Stimulated activated naive CD8-positive, alpha-beta T cell treated with anti-CD3 and anti-CD28 coated beads, Interleukin-15, Interleukin-2, amounts not matched to agents 100 ng/mL and 50 ng/mL, for 24 hours (primary cell): Measurements from ENCODE around the gene PRAC2.

Source experiments
- H3K27ac Mint-ChIP-seq: one replicate; pipeline ENCODE4 v1.8.0; 2021; ENCODE audit warnings: mild to moderate bottlenecking, mixed read lengths
- H3K27me3 Mint-ChIP-seq: one replicate; pipeline ENCODE4 v1.8.0; 2021; ENCODE audit warnings: mixed read lengths
- H3K36me3 Mint-ChIP-seq: one replicate; pipeline ENCODE4 v1.8.0; 2021; ENCODE audit warnings: low read depth, mixed read lengths
- H3K4me1 Mint-ChIP-seq: one replicate; pipeline ENCODE4 v1.8.0; 2021; ENCODE audit warnings: low read depth, mixed read lengths
- H3K4me3 Mint-ChIP-seq: one replicate; pipeline ENCODE4 v1.8.0; 2021; ENCODE audit warnings: mild to moderate bottlenecking, mixed read lengths
- H3K9me3 Mint-ChIP-seq: one replicate; pipeline ENCODE4 v1.8.0; 2021; ENCODE audit warnings: mixed read lengths

Gene PRAC2

DNA sequence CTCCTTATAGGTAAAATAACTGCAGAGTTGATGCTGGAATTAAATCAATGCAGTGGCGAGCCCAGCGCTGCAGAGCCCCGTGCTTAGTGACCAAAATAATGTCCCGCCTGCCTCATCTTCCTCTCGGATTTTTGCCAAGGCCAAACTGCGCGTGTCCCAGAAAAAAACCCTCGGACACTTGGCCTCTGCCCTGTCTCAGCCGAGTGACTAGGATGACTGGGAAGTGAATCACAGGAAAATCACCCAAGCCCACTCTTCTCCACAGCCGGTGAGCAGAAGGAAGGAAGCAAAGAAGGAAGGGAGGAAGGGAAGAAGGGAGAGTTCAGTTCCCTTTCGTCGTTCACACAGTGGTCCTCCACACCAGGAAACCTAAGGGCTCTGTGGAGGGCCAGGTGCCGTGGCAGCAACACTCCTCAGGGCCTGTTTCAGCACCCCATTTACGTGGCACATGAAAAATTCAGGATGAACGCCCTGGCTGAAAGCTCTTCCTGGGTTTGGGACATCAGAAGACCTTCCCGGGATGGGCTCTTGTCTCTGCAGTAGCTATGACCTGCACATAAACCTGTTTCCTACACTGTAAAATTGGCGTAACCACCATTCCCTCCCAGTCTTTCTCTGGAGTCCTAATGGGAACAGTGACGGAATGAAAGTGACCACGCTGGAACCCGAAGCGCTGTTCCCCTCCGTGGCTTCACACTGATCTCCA is 31.0 kb downstream of the PRAC2 start:
- Mint-ChIP-seq H3K4me1 (peaks cover 3% of the 10 kb centered on the region), H3K27ac (no peak overlapping the region), H3K27me3 (peaks cover 84% of the 10 kb centered on the region), H3K4me3 (no peak overlapping the region), H3K9me3 (no peaks in the 10 kb centered on the region), H3K36me3 (no peaks in the 10 kb centered on the region)

- Mint-ChIP-seq H3K4me3 (no peak overlapping the region), H3K27me3 (peaks cover 84% of the 10 kb centered on the region), H3K27ac (no peak overlapping the region), H3K36me3 (no peaks in the 10 kb centered on the region), H3K4me1 (peaks cover 3% of the 10 kb centered on the region), H3K9me3 (no peaks in the 10 kb centered on the region)
Measured at GRCh38 chr17:48754500-48755261, 31.7 kb downstream of the PRAC2 start.

DNA sequence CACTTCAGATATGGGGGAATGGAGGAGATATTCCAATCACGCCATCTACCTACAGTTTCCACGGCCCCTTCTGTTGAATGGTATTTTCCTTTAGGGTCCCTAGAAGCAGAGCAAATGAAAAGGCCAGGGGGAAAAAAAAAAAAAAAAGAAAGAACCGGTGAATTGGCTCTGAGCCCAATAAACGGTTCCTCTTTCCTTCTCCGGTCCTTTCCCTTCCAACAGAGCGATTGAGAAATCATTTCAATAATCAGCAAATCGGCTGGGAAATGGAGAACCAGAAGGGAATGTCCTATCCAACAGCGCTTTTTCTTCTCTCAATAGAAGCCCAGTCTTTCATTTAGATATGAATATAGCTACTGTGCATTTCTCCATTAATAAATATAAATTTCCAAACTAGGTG is 32.4 kb downstream of the PRAC2 start:
- H3K36me3 Mint-ChIP-seq: no peaks in the 10 kb centered on the region
- peaks cover 3% of the 10 kb centered on the region for H3K4me1 Mint-ChIP-seq
- peaks cover 83% of the 10 kb centered on the region for H3K27me3 Mint-ChIP-seq
- H3K27ac Mint-ChIP-seq: no peak overlapping the region
- no peaks in the 10 kb centered on the region for H3K9me3 Mint-ChIP-seq
- H3K4me3 Mint-ChIP-seq: no peak overlapping the region

DNA sequence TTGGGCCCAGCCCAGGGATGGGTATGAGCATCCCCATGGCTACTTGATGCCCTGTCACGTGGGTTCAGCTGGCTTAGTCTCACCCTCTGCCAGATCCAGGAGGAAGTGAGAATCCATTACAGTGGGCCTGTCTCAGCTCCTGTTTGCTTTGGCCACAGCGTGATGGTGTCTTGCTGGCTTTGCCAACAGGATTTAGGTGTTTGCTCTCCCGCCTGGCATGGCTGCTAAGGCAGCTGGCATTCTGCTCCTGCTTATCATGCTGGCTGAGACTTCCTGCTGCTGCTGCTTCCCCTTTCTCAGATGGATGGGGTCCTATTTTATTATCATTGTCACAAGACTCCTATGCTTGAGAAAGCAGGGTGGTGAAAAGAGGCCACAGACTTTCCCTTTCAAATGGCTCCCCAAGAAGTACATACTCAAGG is 33.9 kb downstream of the PRAC2 start:
- H3K27me3 Mint-ChIP-seq: peaks cover 81% of the 10 kb centered on the region
- H3K36me3 Mint-ChIP-seq: no peaks in the 10 kb centered on the region
- no peak overlapping the region for H3K4me3 Mint-ChIP-seq
- H3K9me3 Mint-ChIP-seq: no peaks in the 10 kb centered on the region
- H3K4me1 Mint-ChIP-seq: peaks cover 3% of the 10 kb centered on the region
- peak overlapping the region; percentile 2 for H3K27ac Mint-ChIP-seq

DNA sequence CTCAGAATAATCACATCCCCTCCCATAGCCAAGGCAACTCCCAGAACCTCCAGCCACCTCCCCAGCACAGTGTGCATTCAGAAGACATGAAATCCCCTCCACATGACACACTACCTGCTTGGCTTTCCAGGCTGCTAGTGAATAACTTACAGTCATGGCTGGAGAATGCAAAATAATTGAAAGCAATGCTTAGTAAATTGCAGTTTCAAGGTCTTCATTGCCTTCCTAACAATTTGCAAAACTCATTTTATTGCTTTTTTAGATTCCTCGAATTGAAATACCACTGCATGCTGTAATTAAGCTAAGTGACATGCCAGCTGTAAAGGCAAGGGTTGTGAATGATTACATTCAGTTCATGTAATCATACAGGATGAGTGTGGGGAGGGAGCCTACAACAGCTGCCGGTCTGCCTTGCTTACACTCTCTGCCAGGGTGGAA is 34.6 kb downstream of the PRAC2 start:
- Mint-ChIP-seq H3K36me3 (no peaks in the 10 kb centered on the region), H3K4me3 (no peak overlapping the region), H3K27ac (no peak overlapping the region), H3K9me3 (no peaks in the 10 kb centered on the region), H3K27me3 (peaks cover 81% of the 10 kb centered on the region), H3K4me1 (peaks cover 3% of the 10 kb centered on the region)

DNA sequence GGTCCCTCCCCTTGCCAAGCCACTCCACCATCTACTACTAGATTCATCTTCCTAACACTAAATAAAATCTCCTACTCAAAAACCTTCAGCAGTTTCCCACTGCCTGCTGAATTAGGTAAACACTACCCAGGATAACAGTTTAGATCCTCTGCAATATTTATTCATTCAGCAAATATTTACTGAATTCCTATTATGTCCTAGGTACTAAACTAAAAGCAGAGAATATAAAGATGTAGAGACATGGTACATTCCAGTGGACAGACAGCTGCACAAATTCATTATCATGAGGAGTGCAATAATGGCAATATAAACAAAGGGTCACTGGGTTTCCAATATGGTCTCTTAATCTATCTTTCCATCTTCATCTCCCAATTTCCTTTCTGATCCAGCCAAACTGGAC is 36.3 kb downstream of the PRAC2 start:
- H3K4me3 Mint-ChIP-seq: no peak overlapping the region
- H3K9me3 Mint-ChIP-seq: no peaks in the 10 kb centered on the region
- no peaks in the 10 kb centered on the region for H3K4me1 Mint-ChIP-seq
- H3K36me3 Mint-ChIP-seq: no peaks in the 10 kb centered on the region
- H3K27ac Mint-ChIP-seq: no peak overlapping the region
- H3K27me3 Mint-ChIP-seq: peaks cover 81% of the 10 kb centered on the region

DNA sequence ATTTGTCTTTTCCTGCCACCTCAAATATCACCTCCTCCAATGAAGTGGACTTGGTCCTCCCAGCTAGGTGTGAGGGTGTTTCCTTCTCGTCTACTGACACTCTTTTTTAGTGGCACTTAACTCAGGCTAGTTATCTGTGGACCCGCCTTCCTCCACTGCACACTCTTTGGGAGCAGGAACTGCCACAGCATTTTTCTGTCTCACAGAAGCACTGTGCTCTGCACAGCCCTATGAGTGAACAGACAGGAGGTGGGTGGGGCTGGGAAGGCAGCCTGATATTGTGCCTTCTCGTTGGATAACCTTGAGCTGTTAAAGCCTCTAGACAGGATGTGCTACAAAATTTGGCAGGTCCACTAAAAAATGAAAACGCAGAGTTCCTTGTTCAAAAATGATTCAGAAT is 37.4 kb downstream of the PRAC2 start:
- Mint-ChIP-seq H3K4me1 (no peaks in the 10 kb centered on the region), H3K36me3 (no peaks in the 10 kb centered on the region), H3K27me3 (peaks cover 78% of the 10 kb centered on the region), H3K4me3 (no peak overlapping the region), H3K27ac (no peak overlapping the region), H3K9me3 (no peaks in the 10 kb centered on the region)

GRCh38 chr17:48761114-48761513 is 38.1 kb downstream of the PRAC2 start:
- no peaks in the 10 kb centered on the region for H3K36me3 Mint-ChIP-seq
- peaks cover 71% of the 10 kb centered on the region for H3K27me3 Mint-ChIP-seq
- no peaks in the 10 kb centered on the region for H3K4me1 Mint-ChIP-seq
- no peak overlapping the region for H3K27ac Mint-ChIP-seq
- H3K9me3 Mint-ChIP-seq: no peaks in the 10 kb centered on the region
- H3K4me3 Mint-ChIP-seq: no peak overlapping the region

DNA sequence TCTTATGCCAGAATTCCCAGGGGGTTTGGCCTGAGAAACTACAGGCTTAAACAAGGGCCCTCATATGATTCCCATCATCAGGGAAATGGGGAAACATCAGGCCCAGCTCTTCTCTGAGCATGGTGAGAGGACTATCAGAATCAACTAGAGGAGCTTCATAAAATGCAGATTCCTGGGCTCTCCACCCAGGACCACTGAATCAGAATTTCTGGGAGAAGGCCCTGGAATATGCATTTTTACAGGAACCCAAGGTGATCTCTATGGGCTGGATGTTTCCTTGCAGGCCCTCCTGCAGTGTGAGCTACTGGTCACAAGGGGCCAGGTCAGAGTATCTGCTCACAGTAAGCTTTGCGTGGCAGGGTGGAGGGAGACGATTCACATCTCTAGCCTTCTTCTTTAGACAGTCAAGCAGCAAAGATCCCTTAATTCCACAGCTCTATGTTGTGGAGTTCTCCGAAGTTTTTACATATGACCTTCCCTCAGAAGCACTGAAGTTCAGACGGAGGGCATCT is 44.3 kb downstream of the PRAC2 start:
- no peaks in the 10 kb centered on the region for H3K9me3 Mint-ChIP-seq
- H3K4me3 Mint-ChIP-seq: no peak overlapping the region
- H3K4me1 Mint-ChIP-seq: no peaks in the 10 kb centered on the region
- H3K36me3 Mint-ChIP-seq: no peaks in the 10 kb centered on the region
- H3K27me3 Mint-ChIP-seq: peaks cover 55% of the 10 kb centered on the region
- H3K27ac Mint-ChIP-seq: no peak overlapping the region

DNA sequence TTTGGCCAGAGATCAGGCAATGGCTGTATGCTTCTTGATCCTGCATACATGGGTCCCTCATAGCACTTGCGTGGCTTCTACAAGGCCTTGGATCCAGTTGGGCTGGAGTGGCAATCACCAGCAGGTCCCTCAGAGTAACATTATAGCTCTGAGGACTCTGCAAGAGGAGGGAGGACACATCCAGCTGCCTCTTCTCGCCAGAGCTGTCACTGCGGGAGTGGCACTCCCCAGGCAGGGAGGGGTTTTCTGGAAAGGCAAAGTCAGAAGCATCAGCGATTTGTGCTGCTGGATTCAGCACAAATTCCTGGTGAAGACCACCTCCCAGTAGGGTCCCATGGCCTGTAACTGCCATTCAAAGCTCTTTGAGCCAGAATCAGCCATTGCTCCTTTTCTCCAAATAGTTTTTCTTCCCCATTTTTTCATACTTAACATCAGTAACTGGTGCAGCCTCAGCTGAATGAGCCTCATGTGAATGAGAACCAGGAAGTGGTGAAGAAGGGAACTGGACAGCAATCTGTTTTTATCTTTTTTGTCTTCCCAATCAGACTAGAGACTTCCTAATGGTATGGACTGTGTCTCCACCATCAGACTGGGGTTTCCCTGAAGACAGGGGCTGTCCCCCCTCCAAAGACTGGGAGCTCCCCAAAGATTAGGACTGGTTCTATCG is 46.2 kb downstream of the PRAC2 start:
- no peak overlapping the region for H3K4me3 Mint-ChIP-seq
- H3K36me3 Mint-ChIP-seq: no peaks in the 10 kb centered on the region
- H3K4me1 Mint-ChIP-seq: no peaks in the 10 kb centered on the region
- H3K9me3 Mint-ChIP-seq: no peaks in the 10 kb centered on the region
- peaks cover 45% of the 10 kb centered on the region for H3K27me3 Mint-ChIP-seq
- H3K27ac Mint-ChIP-seq: no peak overlapping the region

GRCh38 chr17:48770954-48771353 is 48.0 kb downstream of the PRAC2 start:
- no peaks in the 10 kb centered on the region for H3K9me3 Mint-ChIP-seq
- peak overlapping the region; percentile 13 for H3K27ac Mint-ChIP-seq
- H3K36me3 Mint-ChIP-seq: no peaks in the 10 kb centered on the region
- no peaks in the 10 kb centered on the region for H3K4me1 Mint-ChIP-seq
- no peak overlapping the region for H3K4me3 Mint-ChIP-seq
- H3K27me3 Mint-ChIP-seq: peaks cover 44% of the 10 kb centered on the region

DNA sequence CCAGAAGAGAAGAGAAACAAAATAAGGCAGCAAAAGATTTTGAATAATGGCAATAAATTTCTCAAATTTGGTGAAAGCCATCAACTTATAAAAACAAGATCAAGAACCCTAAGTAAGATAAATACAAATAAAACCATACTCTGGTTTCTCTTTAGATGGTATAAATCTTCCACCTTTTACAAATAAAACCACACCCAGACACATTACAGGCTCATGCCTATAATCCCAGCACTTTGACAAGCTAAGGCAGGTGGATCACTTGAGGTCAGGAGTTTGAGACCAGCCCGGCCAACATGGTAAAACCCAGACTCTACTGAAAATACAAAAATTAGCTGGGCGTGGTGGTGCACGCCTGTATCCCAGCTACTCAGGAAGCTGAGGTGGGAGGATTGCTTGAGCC is 50.3 kb downstream of the PRAC2 start:
- H3K4me1 Mint-ChIP-seq: no peaks in the 10 kb centered on the region
- H3K4me3 Mint-ChIP-seq: no peak overlapping the region
- no peak overlapping the region for H3K27ac Mint-ChIP-seq
- H3K36me3 Mint-ChIP-seq: no peaks in the 10 kb centered on the region
- H3K27me3 Mint-ChIP-seq: peaks cover 40% of the 10 kb centered on the region
- H3K9me3 Mint-ChIP-seq: no peaks in the 10 kb centered on the region
